IPS-15b (cell line): ENCODE results near the gene SF3A2.
"Not testable (repeated sequence)": the region's sequence is repeated elsewhere in the genome, so short reads cannot be mapped to it uniquely, and the experiment has no call there.

Experiments
- H3K27me3 ChIP-seq: one replicate; pipeline ENCODE4 v1.6.1; 2013; ENCODE audit warnings: low read length; ENCODE audit not compliant: control insufficient read depth, insufficient read depth
- H3K36me3 ChIP-seq: one replicate; pipeline ENCODE4 v1.6.1; 2013; ENCODE audit warnings: low read length; ENCODE audit not compliant: control insufficient read depth, insufficient read depth
- H3K4me1 ChIP-seq: one replicate; pipeline ENCODE4 v1.6.1; 2013; ENCODE audit warnings: mild to moderate bottlenecking, low read length; ENCODE audit not compliant: control insufficient read depth, insufficient read depth
- H3K4me3 ChIP-seq: one replicate; pipeline ENCODE4 v1.5.1; 2013; ENCODE audit warnings: low read depth, low read length
- H3K9ac ChIP-seq: one replicate; pipeline ENCODE4 v1.6.1; 2013; ENCODE audit warnings: low read depth, mild to moderate bottlenecking, low read length
- H3K9me3 ChIP-seq: one replicate; pipeline ENCODE4 v1.6.1; 2013; ENCODE audit warnings: mild to moderate bottlenecking, low read length; ENCODE audit not compliant: control insufficient read depth, insufficient read depth

SF3A2 gene

GRCh38 chr19:2280633-2281264 is 44.1 kb downstream of the SF3A2 start:
- Histone ChIP-seq H3K4me3 (no peak overlapping the region), H3K36me3 (no peaks in the 10 kb centered on the region), H3K9me3 (no peaks in the 10 kb centered on the region), H3K27me3 (peaks cover 8% of the 10 kb centered on the region), H3K4me1 (no peaks in the 10 kb centered on the region), H3K9ac (no peak overlapping the region)

- H3K4me1 ChIP-seq, H3K27me3 ChIP-seq, H3K36me3 ChIP-seq, H3K9me3 ChIP-seq, H3K9ac ChIP-seq: not testable (repeated sequence)
- peak overlapping the region; percentile 48 for H3K4me3 ChIP-seq
These were observed 44.8 kb downstream of the SF3A2 start for GRCh38 chr19:2281265-2282061.

- Histone ChIP-seq H3K4me3 (peak within 1 kb of the TSS; percentile 48), H3K27me3 (peaks cover 9% of the 10 kb centered on the region), H3K4me1 (no peaks in the 10 kb centered on the region)
These were observed 45.6 kb downstream of the SF3A2 start, which contains the start of gene PEAK3 for GRCh38 chr19:2282062-2282861. PEAK3 (minus strand) TSS chr19:2282175; CDS start chr19:2280931, 1,244 bp downstream.

GRCh38 chr19:2282862-2283237 is 46.2 kb downstream of the SF3A2 start:
- H3K9ac ChIP-seq = no peak overlapping the region
- H3K27me3 ChIP-seq = peaks cover 15% of the 10 kb centered on the region
- no peaks in the 10 kb centered on the region for H3K9me3 ChIP-seq
- no peaks in the 10 kb centered on the region for H3K36me3 ChIP-seq
- H3K4me1 ChIP-seq = no peaks in the 10 kb centered on the region
- H3K4me3 ChIP-seq = peak overlapping the region; percentile 48

More at GRCh38 chr19:2282062-2282861, 45.6 kb downstream of the SF3A2 start, which contains the start of gene PEAK3:
- Histone ChIP-seq H3K36me3 (no peaks in the 10 kb centered on the region), H3K9ac (no peak within 1 kb of the TSS), H3K9me3 (no peaks in the 10 kb centered on the region)

GRCh38 chr19:2283835-2284507 is 47.3 kb downstream of the SF3A2 start:
- Histone ChIP-seq H3K9me3 (no peaks in the 10 kb centered on the region), H3K36me3 (no peaks in the 10 kb centered on the region), H3K4me3 (no peak overlapping the region), H3K27me3 (peaks cover 24% of the 10 kb centered on the region), H3K4me1 (no peaks in the 10 kb centered on the region), H3K9ac (no peak overlapping the region)

- Histone ChIP-seq H3K27me3 (peaks cover 48% of the 10 kb centered on the region), H3K9ac (no peak overlapping the region)
These were observed 49.9 kb downstream of the SF3A2 start for GRCh38 chr19:2286402-2287140.

GRCh38 chr19:2287585-2288337 is 51.1 kb downstream of the SF3A2 start:
- Histone ChIP-seq H3K36me3 (no peaks in the 10 kb centered on the region), H3K4me3 (no peak overlapping the region), H3K9ac (no peak overlapping the region), H3K9me3 (no peaks in the 10 kb centered on the region), H3K27me3 (peaks cover 56% of the 10 kb centered on the region), H3K4me1 (no peaks in the 10 kb centered on the region)

More at GRCh38 chr19:2286402-2287140, 49.9 kb downstream of the SF3A2 start:
- Histone ChIP-seq H3K36me3 (no peaks in the 10 kb centered on the region), H3K4me1 (no peaks in the 10 kb centered on the region), H3K9me3 (no peaks in the 10 kb centered on the region), H3K4me3 (no peak overlapping the region)

GRCh38 chr19:2288338-2288817 is 51.8 kb downstream of the SF3A2 start:
- Histone ChIP-seq H3K4me1 (no peaks in the 10 kb centered on the region), H3K36me3 (no peaks in the 10 kb centered on the region), H3K4me3 (no peak overlapping the region), H3K9ac (no peak overlapping the region), H3K27me3 (peaks cover 53% of the 10 kb centered on the region), H3K9me3 (no peaks in the 10 kb centered on the region)

GRCh38 chr19:2288818-2289713 is 52.4 kb downstream of the SF3A2 start:
- Histone ChIP-seq H3K4me1 (no peaks in the 10 kb centered on the region), H3K9ac (no peak overlapping the region), H3K36me3 (no peaks in the 10 kb centered on the region), H3K9me3 (no peaks in the 10 kb centered on the region), H3K27me3 (peaks cover 53% of the 10 kb centered on the region), H3K4me3 (no peak overlapping the region)
